Calu3 (cell line): Measurements from ENCODE around the gene IQCN. TPM values are rescaled to one million over a fixed set of nuclear protein-coding genes. Genes with fewer than 3 reads are reported as not detected.

Experiments used
- BruUV-seq: library from RNA; stranded (reverse); fragments of 400-500 nt; replicated peaks from 2 replicates; lab custom pipeline; 2021; lab: Mats Ljungman, UMichigan
- CTCF ChIA-PET: fragments of 300-600 bp; sonication (Branson Sonifier 250); formaldehyde crosslinking; loops from one replicate; lab custom pipeline; 2022; ENCODE audit warnings: antibody characterized with exemption; lab: Charles Lee
- DNase-seq: peaks from one replicate; pipeline ENCODE4 v3.0.0; 2022
- H3K27ac Mint-ChIP-seq: one replicate; pipeline ENCODE4 v1.8.0; 2022; ENCODE audit warnings: mixed read lengths; ENCODE audit not compliant: unreplicated experiment
- H3K27me3 Mint-ChIP-seq: one replicate; pipeline ENCODE4 v1.8.0; 2022; ENCODE audit warnings: mixed read lengths; ENCODE audit not compliant: unreplicated experiment
- H3K36me3 Mint-ChIP-seq: one replicate; pipeline ENCODE4 v1.8.0; 2022; ENCODE audit warnings: mild to moderate bottlenecking, moderate library complexity, mixed read lengths; ENCODE audit not compliant: insufficient read depth, unreplicated experiment
- H3K4me1 Mint-ChIP-seq: one replicate; pipeline ENCODE4 v1.8.0; 2022; ENCODE audit warnings: mild to moderate bottlenecking, low read depth, mixed read lengths; ENCODE audit not compliant: unreplicated experiment
- H3K4me3 Mint-ChIP-seq: one replicate; pipeline ENCODE4 v1.8.0; 2022; ENCODE audit warnings: mild to moderate bottlenecking, low read depth, moderate library complexity, mixed read lengths; ENCODE audit not compliant: unreplicated experiment
- H3K9me3 Mint-ChIP-seq: one replicate; pipeline ENCODE4 v1.8.0; 2022; ENCODE audit warnings: low read depth, mixed read lengths; ENCODE audit not compliant: unreplicated experiment
- intact Hi-C: fragments of 100-400 bp; cut with micrococcal nuclease; formaldehyde crosslinking; loops from one replicate; pipeline ENCODE4 v1.10.0; 2022; ENCODE audit not compliant: unreplicated experiment
- total RNA-seq: library from RNA; stranded (reverse); gene quantifications from 2 replicates; pipeline ENCODE4 v1.2.3, GENCODE V29; 2022
- TF ChIP-seq, protein P1 (sequence below): fragments of 200-600 bp; IDR thresholded peaks from one replicate; pipeline ENCODE4 v1.8.0; 2022; ENCODE audit warnings: antibody characterized with exemption; ENCODE audit not compliant: unreplicated experiment

The IQCN gene
- total RNA-seq, 1 experiment from 2014 or later, result 1.6 TPM

DNA sequence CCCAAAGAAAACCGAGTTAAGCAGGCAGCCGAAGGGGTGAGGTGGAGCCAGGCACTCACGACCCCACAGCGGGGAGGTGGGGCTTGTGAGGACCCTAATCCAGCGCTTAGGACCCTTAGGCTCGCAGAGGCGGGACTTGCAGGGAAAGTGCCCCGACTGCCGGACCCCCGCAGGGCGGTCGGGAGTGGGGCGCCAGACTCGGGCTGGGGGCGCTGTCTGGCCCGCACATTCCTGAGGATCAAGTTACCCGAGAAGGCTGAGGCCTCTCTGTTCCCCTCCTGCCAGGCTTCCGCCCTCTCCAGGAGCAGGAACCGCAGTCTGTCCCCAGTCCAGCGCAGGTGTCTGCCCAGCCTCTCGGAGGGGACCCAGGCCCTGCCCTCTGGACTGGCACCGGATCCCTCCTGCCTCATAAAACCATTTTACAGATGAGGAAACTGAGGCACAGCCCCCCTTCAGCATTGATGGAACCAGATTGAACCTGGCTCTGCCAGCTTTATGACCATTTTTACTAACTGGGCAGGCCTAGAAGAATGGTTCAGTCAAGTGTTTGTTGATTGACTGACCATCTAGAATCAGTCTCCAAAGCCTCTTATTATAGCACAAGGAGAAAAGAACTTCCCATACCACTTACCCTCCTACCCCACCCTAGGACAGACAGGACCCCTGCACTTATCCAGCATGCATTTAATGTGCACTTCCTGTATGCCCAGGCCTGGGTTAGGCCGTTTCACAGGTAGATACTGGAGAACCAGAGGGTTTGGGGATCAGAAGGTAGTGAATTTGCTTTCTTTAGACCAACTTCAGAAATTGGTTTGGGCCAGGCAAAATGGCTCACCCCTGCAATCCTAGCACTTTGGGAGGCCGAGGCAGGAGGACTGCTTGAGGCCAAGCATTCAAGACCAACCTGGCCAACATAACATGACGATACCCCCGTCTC is 13.9 kb upstream of the IQCN start:
- no peak overlapping the region for H3K27ac Mint-ChIP-seq
- no peaks in the 10 kb centered on the region for H3K9me3 Mint-ChIP-seq
- H3K4me3 Mint-ChIP-seq, result no peak overlapping the region
- TF ChIP-seq, protein P1, sequence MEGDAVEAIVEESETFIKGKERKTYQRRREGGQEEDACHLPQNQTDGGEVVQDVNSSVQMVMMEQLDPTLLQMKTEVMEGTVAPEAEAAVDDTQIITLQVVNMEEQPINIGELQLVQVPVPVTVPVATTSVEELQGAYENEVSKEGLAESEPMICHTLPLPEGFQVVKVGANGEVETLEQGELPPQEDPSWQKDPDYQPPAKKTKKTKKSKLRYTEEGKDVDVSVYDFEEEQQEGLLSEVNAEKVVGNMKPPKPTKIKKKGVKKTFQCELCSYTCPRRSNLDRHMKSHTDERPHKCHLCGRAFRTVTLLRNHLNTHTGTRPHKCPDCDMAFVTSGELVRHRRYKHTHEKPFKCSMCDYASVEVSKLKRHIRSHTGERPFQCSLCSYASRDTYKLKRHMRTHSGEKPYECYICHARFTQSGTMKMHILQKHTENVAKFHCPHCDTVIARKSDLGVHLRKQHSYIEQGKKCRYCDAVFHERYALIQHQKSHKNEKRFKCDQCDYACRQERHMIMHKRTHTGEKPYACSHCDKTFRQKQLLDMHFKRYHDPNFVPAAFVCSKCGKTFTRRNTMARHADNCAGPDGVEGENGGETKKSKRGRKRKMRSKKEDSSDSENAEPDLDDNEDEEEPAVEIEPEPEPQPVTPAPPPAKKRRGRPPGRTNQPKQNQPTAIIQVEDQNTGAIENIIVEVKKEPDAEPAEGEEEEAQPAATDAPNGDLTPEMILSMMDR, result no peak
- H3K27me3 Mint-ChIP-seq, result no peaks in the 10 kb centered on the region
- H3K4me1 Mint-ChIP-seq, result peaks cover 14% of the 10 kb centered on the region
- CTCF ChIA-PET, result interaction anchor here (0.7 kb wide), 1 partner anchor 124 kb away, joined by 4 read pairs; no protein-coding TSS in a partner anchor
- peaks cover 7% of the 10 kb centered on the region for H3K36me3 Mint-ChIP-seq
- no peak for DNase-seq
- intact Hi-C loops, result no loop called here
- BruUV-seq, result no TSS peak

DNA sequence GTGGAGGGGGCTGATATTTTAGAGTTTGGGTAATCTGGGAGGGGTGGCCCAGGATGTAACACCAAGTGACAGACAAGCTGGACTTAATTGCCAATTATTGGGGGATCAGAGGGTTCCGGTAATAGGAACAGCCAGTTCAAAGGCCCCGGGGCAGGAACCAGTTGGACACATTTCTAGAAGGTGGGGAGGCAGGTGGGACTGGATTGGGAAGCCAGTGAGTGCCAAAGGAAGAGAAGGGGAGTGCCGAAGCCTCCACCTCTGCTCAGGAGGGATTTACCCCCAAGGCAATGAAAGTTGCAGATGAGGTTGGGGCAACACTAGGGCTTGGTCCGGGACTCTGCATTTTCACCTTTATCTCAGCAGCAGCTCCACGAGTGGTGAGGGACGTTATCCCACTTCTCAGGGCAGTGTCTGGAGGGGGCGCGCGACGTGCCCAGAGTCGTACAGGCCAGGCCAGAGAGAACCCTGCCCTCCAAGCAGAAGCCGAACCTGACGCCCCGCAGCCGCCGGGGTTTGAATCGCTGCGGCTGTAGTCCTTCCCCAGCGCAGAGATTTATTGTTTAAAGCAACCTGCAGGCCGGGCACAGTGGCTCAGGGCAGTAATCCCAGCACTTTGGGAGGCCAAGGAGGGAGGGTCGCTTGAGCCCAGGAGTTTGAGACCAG is 12.9 kb upstream of the IQCN start:
- H3K4me1 Mint-ChIP-seq, result peaks cover 17% of the 10 kb centered on the region

DNA sequence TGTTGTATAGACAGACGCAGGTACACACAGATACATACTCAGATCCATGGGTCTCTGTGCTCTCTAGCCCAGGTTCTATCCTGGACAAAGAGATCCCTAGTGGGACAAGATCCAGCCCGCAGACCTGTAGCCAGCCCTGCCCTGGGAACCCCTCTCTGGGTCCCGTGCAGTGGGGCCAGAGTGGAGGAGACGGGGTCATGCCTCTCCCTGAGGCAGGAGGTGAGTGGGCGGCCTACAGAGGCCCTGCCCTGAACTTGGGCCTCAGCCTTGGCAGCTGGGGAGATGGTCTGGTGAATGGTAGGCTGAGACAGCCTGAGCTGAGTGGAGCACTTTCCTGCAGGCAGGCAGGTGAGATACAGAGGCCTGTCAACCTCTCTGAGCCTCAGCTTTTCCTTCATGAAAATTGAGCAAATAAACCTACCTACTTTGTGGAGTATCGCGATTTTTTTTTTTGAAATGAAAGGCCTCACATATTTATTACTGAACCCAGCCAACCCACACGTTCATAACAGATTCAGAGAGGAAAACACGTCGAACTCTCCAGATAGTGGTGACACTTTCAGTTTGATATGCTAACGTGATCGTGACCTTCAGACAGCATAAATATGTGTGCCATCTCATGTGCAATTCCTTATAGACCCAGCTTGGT is 10.6 kb upstream of the IQCN start:
- intact Hi-C loops, result no loop called here
- Mint-ChIP-seq H3K36me3 (peaks cover 31% of the 10 kb centered on the region), H3K27ac (no peak overlapping the region), H3K27me3 (no peaks in the 10 kb centered on the region), H3K4me1 (peaks cover 8% of the 10 kb centered on the region), H3K4me3 (no peak overlapping the region), H3K9me3 (no peaks in the 10 kb centered on the region)
- no peak for DNase-seq
- no TSS peak for BruUV-seq
- CTCF ChIA-PET, result interaction anchor here (0.6 kb wide), 1 partner anchor 127 kb away, joined by 4 read pairs; no protein-coding TSS in a partner anchor
- TF ChIP-seq, protein P1, result no peak

More for the DNA sequence above, 12.9 kb upstream of the IQCN start:
- TF ChIP-seq, protein P1, result no peak
- Mint-ChIP-seq H3K27me3 (no peaks in the 10 kb centered on the region), H3K27ac (no peak overlapping the region), H3K36me3 (peaks cover 15% of the 10 kb centered on the region), H3K4me3 (no peak overlapping the region), H3K9me3 (no peaks in the 10 kb centered on the region)
- CTCF ChIA-PET, result no interaction called here
- no TSS peak for BruUV-seq
- intact Hi-C loops, result no loop called here
- no peak for DNase-seq

DNA sequence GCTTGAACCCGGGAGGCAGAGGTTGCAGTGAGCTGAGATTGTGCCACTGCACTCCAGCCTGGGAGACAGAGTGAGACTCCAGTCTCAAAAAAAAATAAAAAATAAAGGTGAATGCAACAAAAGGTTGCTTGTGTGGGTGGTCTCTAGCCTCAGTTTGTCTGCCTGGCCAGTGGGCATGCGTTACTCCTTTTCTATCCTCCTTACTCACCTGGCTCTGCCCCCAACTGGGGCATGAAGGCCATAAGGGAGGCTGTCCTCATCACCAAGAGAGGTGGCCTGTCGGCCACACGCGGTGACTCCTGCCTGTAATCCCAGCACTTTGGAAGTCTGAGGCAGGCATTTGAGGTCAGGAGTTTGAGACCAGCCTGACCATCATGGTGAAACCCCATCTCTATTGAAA is 9.1 kb upstream of the IQCN start:
- H3K27me3 Mint-ChIP-seq, result no peaks in the 10 kb centered on the region
- H3K36me3 Mint-ChIP-seq, result peaks cover 46% of the 10 kb centered on the region
- peaks cover 17% of the 10 kb centered on the region for H3K4me1 Mint-ChIP-seq
- CTCF ChIA-PET, result no interaction called here
- H3K27ac Mint-ChIP-seq, result no peak overlapping the region
- TF ChIP-seq, protein P1, result no peak
- BruUV-seq, result no TSS peak
- no peak overlapping the region for H3K4me3 Mint-ChIP-seq
- DNase-seq, result no peak
- no peaks in the 10 kb centered on the region for H3K9me3 Mint-ChIP-seq
- intact Hi-C loops, result no loop called here
